ENCODE data around the gene HRH1.

HRH1 gene

DNA sequence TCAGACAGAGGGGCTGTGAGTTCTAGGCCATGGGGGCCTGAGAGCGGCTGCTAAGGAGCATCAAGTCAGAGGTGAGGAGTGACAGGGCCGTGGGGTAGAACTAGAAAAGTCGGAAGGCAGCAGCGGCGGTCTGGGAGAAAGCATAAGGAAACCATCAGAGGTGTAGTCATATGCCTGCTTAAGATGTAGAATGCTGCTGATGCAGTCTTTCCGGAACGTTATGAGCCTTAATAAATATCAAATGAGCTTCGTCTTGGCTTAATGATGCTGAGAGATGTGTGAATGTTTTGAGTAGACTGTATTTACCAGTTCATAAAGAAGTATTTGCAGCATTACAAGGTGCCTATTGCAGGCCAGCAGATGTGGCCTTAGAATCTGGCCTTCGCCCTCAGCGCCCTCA is 133.1 kb downstream of the HRH1 start:
- DNase-seq: no peak

DNA sequence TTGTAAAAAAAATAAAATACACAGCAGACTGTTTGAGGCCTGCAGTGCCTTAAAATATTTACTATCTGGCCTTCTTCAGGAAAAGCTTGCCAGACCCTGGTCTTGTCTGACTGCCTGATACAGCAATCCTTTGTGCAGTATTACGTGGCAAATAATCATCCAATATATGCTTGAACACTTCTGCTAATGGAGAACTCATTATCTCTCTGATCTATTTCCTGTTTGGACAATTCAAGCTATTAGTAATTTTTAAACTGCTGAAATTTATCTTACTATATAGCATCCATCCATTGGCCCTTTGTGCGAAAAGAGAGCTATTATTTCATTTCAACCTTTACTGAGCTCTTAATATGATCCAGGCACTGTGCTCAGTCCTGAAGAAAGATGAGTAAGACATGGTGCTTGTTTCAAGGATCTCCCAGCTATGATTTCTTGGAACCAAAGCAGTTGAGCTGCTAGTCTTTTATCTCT is 133.8 kb downstream of the HRH1 start:
- DNase-seq: no peak

DNA sequence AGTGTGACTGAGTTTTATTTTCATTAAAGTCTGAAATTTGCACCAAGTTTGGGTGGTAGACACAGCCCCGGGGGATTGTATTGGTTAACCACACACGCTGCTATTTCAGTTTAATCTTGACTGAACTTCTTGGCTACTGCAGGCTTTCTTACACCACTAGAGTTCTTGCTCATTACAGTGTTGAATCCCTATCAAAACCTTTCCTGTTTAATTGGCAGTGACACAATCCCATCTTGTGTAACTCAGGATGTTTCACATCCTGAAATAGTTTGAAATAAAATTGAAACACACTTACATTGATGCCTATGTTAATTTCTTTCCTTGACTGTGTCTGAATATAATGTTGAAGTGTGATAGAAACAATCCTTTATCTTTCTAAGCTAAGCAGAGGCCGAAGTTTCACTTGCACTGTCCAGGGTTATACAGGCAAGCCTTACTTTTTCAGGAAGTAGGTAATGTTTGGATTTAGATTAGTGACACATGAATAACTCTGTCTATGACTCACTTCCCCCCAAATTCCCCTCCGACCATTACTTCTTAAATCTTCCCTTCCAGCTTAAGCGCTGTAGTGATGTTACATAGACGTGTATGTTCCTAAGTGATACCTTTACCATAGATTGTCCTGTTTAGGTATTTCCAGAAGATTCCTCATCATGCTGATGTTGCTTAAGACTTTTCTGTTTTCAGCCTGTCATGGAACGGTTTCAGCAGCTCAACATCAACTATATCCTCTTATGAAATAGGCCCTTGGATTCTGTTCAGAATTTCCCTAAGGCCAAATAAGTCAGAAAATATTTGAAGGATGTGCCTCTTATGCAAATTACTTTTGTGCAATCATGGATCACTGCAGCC is 134.7 kb downstream of the HRH1 start:
- no peak for DNase-seq

DNA sequence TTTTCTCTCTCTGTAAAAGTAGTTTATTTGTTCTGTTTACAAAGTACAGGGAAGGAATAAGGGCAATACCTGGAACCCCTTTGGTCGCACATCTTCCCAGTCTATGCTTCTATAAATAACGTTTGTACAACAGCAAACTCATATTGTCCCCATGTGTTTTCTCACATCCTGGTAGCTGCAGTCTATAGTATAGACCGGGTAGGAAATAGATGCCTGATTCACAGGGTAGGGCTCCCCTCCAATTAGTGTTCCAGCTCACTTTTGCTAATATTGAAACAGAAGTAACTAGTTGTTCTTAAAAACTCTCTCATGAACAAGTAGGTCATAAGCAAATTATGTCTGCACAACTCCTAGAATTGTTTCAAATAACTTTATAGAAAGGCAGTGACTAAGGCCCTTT is 135.6 kb downstream of the HRH1 start:
- DNase-seq: no peak

DNA sequence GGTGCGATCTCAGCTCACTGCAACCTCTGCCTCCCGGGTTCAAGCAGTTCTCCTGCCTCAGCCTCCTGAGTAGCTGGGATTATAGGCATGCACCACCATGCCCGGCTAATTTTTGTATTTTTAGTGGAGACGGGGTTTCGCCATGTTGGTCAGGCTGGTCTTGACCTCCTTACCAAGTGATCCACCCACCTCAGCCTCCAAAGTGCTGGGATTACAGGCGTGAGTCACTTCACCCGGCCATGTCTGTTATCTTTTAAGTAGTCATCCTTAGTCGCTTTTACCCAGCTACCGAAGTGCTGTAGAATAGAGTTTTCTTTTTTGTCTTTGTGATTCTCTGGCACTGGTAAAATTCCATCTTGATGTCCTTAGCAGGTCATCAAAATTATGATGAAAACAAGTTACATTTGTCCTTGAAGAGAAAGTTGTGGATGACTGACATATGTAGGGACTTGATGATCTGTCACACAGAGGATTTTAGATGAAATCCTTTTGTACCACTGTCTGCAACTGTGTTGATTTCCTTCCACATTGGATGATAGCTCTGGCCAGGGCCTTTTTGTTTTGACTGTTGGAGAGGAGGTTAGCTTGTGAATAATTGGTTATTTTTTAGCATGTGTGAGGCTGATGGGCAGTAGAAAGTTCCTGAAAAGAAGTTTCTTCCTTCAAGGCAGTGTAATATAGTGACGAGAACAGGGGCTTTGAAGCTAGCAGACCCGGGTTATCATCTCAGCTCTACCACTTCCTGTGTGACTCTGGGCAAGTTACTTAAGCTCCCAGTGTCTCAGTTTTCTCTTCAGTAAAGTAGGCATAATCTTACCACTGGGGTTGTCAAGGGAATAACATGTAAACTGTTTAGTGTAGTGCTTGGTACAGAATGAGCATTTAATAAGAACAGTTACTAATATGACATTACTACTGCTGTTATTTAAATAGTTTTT is 136.7 kb downstream of the HRH1 start:
- no peak for DNase-seq

DNA sequence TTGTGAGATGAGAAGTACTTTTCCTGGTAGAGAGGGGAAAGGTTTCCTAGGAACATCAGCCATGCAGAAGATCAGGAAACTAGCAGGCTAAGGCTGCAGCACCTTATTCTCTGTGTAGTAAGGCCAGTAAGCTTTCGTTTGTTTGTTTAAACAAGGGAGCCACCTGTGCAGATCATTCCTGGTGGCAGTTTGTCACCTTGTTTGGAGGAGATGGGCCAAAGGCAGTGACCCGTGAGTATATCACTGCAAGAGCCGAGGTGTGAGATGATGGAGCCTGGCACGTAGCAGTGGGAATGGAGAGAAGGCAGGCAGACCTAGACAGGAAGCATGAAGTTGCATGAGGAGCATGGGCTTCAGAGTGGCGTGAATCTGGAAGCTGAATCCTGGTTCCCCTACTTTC is 137.5 kb downstream of the HRH1 start:
- DNase-seq: no peak

DNA sequence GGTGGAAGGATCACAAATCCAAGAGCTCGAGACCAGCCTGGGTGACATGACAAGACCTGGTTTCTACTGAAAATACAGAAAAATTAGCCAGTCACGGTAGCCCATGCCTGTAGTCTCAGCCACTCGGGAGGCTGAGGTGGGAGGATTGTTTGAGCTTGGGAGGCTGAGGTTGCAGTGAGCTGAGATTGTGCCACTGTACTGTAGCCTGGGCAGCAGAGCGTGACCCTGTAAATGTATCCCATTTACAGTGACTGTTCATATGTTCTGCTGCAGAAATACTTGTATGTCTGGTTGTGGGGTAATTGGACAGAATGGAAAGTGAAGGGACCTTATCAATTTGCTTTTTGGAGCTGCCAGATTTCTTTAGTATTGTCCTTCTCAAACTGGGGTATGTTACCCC is 142.8 kb downstream of the HRH1 start:
- DNase-seq: no peak

DNA sequence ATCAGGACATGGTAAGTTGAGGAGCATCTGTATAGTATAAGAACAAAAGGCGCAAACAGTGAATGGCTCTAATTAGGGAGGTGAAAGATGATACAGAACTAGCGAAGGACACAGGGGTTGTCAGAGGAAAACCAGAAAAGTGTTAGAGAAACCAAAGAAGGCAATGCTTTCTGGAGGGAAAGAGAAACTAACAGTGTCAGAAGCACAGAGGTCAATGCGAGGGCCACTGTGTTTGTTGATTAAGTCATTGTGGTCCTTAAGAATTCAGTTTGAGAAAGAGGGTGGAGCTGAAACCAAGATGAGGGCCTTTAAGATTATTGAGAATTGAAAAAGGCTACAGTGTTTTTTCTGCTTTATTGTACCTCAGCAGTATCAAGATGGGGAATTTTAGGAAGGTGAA is 146.7 kb downstream of the HRH1 start:
- DNase-seq: no peak

DNA sequence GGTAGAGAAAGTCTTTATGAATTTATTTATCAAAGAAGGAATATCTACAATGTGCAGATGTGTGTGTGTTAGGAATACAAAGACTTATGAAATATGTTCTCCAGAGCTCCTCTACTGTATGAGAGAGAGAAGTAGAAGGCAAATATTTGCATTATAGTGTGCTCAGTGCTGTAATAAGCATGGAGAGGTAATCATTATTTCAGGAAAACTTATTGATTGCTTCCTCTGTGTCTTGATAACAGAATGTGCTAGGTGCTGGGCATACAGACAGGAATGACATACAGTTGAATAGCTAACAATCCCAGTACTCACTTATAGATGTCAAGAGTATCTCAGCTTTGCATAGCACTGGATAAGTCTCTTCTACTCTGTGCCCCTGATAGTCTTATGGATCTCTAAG is 148.2 kb downstream of the HRH1 start:
- DNase-seq: no peak

DNA sequence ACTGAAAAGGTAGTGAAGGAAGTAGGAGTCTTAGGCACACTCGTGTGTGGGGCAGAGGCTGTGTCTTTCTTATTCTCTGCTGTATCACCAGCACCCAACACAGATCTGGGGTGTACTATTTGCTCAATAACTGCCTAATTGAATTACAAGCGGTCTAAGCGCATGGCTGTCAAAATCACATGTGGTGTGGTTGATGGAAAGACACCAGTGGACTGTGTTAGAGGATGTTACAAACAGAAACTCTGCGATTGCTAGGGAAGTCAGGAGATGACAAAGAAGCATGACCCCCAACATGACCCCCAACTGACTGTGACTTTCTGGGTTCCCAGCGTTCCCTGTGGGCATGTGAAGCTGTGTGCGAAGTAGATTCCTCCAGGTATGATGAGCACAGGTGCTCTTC is 149.9 kb downstream of the HRH1 start:
- DNase-seq: no peak

DNA sequence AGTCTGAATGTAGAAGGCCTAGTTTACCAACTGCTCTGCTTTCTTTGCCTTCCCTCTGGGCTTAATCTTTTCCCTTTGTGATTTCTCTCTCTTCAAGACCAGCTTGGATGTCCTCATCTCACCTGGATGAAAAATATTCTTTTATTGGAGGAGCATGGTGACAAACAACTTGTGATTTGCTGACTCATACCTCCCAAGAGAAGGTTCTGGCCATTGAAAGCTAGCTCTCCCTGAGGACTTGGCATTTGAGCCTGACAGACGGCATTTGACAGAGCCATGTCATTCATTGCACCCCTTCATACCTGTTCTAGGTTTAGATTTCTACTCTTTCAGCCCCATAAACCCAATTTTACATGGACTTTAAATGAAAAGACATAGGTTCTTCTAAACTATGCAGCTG is 151.2 kb downstream of the HRH1 start:
- DNase-seq: no peak

DNA sequence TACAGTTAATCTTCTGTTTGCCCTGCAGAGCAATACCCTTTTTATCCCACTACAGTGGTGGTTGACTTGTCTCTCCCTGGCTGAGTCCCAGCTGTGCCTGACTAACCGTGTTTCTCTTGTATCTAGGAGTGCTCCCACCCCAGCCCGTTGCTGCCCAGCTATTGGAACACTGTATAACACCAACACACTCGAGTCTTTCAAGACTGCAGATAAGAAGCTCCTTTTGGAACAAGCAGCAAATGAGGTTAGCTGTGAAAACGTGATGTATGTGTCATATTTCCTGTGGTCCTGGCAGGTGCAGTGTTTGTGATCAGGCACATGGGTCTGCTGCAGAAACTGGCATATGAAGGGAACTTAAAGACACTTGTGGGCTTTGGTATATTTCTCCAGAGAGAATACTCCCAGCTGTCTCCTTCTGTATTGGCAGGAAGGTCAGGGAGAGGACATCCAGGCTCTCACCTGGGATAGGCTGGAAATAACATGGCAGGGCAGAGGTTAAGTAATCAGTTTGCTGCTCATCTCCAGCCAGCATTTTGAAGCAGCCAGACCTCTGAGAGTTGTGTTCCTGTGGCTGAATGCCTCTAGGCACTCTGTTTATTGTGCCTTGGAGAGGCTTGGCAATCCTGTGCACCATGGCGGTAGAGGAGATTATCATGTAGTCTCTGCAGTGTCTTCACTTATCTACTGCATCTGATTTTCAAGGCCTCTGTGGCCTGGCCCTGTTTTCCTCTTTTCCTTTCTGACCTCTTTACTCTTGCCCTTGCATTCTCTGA is 152.7 kb downstream of the HRH1 start:
- no peak for DNase-seq

DNA sequence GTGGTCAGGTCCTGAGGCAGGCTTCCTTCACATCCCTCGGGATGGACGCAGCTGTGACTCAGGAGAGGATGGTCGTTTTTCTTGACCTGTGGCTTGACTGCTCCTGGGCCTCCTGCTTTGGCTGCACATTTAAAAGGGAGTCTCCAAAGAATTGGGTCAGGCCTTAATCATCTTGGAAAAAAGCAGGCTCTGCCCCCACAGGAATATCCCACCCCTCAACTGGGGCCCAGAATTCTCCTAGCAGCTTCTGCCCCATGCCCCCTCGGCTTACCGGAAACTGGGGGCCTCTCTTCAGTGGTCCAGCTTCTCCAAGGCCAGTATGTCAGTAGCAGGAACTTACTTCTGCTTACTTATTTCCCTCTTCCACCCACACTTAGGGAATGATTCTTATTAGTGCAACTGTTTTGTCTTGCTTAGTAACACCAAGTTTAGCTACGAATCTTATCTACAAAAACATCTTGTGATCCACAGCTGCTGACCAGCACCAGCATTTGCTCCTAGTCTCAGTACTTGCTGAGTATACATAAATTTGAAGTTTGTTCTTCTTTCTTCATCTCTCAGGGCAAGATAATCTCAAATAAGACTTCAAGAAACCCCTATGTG is 153.6 kb downstream of the HRH1 start:
- DNase-seq: no peak

DNA sequence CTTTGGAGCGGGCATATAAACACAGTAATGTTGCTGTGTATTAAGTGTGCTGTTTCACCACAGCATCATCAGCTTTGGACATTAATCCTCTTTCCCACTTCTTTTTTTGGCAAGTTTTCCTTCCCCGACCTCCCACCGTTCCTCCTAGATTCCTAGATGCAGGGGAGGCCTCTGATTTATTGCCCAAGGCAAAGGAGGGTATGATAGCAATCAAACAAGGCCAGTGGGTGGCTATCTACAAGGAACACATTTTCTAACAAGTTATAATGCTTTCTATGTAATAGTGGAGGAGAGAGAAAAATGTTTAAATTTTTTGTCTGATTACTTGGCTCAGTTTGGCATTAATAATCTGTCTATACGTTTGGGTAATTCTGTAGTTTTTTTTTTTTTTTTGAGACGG is 156.0 kb downstream of the HRH1 start:
- no peak for DNase-seq

DNA sequence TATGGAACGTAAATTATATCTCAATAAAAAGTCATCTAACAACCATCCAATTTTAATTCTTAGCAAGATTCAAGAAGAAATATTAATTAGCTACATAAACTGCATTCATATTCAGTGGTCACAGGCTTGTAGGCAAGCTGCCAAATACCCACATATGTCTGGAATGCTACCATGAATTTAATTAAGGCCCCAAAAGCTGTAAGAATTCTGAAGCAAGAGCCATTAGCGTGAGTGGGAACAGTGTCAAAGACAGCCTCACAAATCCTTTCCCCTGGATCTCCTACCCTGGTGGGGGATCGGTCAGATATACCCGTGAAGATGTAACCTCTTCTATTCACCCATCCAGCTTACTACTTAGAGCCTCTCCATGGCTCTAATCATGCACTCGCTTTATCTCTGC is 157.9 kb downstream of the HRH1 start:
- DNase-seq: no peak
